A673 (cell line): ENCODE results near the gene MICALL2. TPM values are rescaled to one million over a fixed set of nuclear protein-coding genes. Genes with fewer than 3 reads are reported as not detected.

Experiments
- BruUV-seq: library from RNA; stranded (reverse); fragments of 400-500 nt; replicated peaks from 2 replicates; lab custom pipeline; 2021; lab: Mats Ljungman, UMichigan
- CTCF ChIA-PET: fragments of 300-600 bp; sonication (Branson Sonifier 250); formaldehyde crosslinking; loops from one replicate; lab custom pipeline; 2022; ENCODE audit warnings: antibody characterized with exemption; lab: Charles Lee
- POLR2A ChIA-PET: fragments of 300-600 bp; sonication (Branson Sonifier 250); formaldehyde crosslinking; loops from one replicate; lab custom pipeline; 2022; ENCODE audit warnings: antibody characterized with exemption; ENCODE audit not compliant: low non-redundant PET; lab: Charles Lee
- DNase-seq: peaks from one replicate; pipeline ENCODE4 v3.0.0-alpha.2; 2015; ENCODE audit warnings: low spot score
- H3K27ac ChIP-seq: fragments of 200-600 bp; sonication (generic); 2 replicates; pipeline ENCODE4 v1.5.1; 2016; ENCODE audit warnings: mixed run types, low read depth, mild to moderate bottlenecking, mixed read lengths, antibody characterized with exemption, low read length; ENCODE audit not compliant: poor library complexity, severe bottlenecking
- H3K27me3 ChIP-seq: fragments of 200-600 bp; sonication (generic); replicated peaks from 2 replicates; pipeline ENCODE4 v1.6.1; 2017; ENCODE audit warnings: mixed run types, low read depth, mild to moderate bottlenecking, mixed read lengths, antibody characterized with exemption, low read length; ENCODE audit not compliant: insufficient read depth, poor library complexity
- H3K36me3 ChIP-seq: fragments of 200-600 bp; sonication (generic); 2 replicates; pipeline ENCODE4 v1.6.1; 2016; ENCODE audit warnings: mixed run types, mild to moderate bottlenecking, mixed read lengths, antibody characterized with exemption, low read length; ENCODE audit not compliant: insufficient read depth, poor library complexity, severe bottlenecking
- H3K4me1 ChIP-seq: fragments of 200-600 bp; sonication (generic); 2 replicates; pipeline ENCODE4 v1.6.1; 2017; ENCODE audit warnings: mixed run types, mild to moderate bottlenecking, mixed read lengths, antibody characterized with exemption, low read length; ENCODE audit not compliant: insufficient read depth, poor library complexity, severe bottlenecking
- H3K4me3 ChIP-seq: fragments of 200-600 bp; sonication (generic); 2 replicates; pipeline ENCODE4 v1.5.1; 2016; ENCODE audit warnings: low read depth, mixed run types, mild to moderate bottlenecking, mixed read lengths, low read length; ENCODE audit not compliant: poor library complexity, severe bottlenecking
- H3K9me3 ChIP-seq: fragments of 200-600 bp; sonication (generic); 2 replicates; pipeline ENCODE4 v1.6.1; 2016; ENCODE audit warnings: mixed run types, low read depth, mild to moderate bottlenecking, mixed read lengths, antibody characterized with exemption, low read length; ENCODE audit not compliant: poor library complexity, severe bottlenecking
- CTCF ChIP-seq: fragments of 300-800, 200-600 bp; sonication (generic); conservative IDR thresholded peaks from 2 replicates; pipeline ENCODE4 v1.5.1; 2017; ENCODE audit warnings: low read depth, mild to moderate bottlenecking, antibody characterized with exemption, low read length, moderate library complexity, mixed read lengths
- EZH2 ChIP-seq: fragments of 200-600 bp; sonication (generic); IDR thresholded peaks from 2 replicates; pipeline ENCODE4 v1.6.1; 2017; ENCODE audit warnings: borderline replicate concordance, low read depth, mild to moderate bottlenecking, mixed read lengths, antibody characterized with exemption, low read length; ENCODE audit not compliant: poor library complexity, severe bottlenecking
- intact Hi-C: fragments of 100-400 bp; cut with micrococcal nuclease; formaldehyde crosslinking; loops from one replicate; pipeline ENCODE4 v1.10.0; 2022; ENCODE audit not compliant: unreplicated experiment
- total RNA-seq: library from RNA; stranded (reverse); gene quantifications from 2 replicates; pipeline ENCODE4 v1.2.3, GENCODE V29; 2021

MICALL2 gene
- total RNA-seq, 1 experiment from 2014 or later, result 10.1 TPM

- intact Hi-C loops, result loop anchor here (5.0 kb wide), 1 partner anchor 219 kb away; no protein-coding TSS in a partner anchor
- H3K9me3 ChIP-seq, result no peaks in the 10 kb centered on the region
- H3K27ac ChIP-seq, result no peak overlapping the region
- no peak overlapping the region for H3K4me3 ChIP-seq
- no TSS peak for BruUV-seq
- peaks cover 4% of the 10 kb centered on the region for H3K4me1 ChIP-seq
- no peaks in the 10 kb centered on the region for H3K27me3 ChIP-seq
- CTCF ChIA-PET, result no interaction called here
- no peak for TF ChIP-seq CTCF
- no peak for TF ChIP-seq EZH2
- POLR2A ChIA-PET, result no interaction called here
- H3K36me3 ChIP-seq, result no peaks in the 10 kb centered on the region
- DNase-seq, result no peak
Measured at GRCh38 chr7:1411414-1411813, 47.9 kb downstream of the MICALL2 start.

- no peak for DNase-seq
- H3K36me3 ChIP-seq, result no peaks in the 10 kb centered on the region
- no peaks in the 10 kb centered on the region for H3K27me3 ChIP-seq
- no peak overlapping the region for H3K27ac ChIP-seq
- ChIA-PET CTCF (no interaction called here), POLR2A (no interaction called here)
- no TSS peak for BruUV-seq
- no peak overlapping the region for H3K4me3 ChIP-seq
- intact Hi-C loops, result loop anchor here (5.0 kb wide), 1 partner anchor 219 kb away; no protein-coding TSS in a partner anchor
- H3K9me3 ChIP-seq, result no peaks in the 10 kb centered on the region
- peaks cover 4% of the 10 kb centered on the region for H3K4me1 ChIP-seq
- TF ChIP-seq EZH2 (no peak), CTCF (no peak)
Measured at GRCh38 chr7:1410992-1411391, 48.3 kb downstream of the MICALL2 start.

GRCh38 chr7:1409555-1409954 lies 49.7 kb downstream of the MICALL2 start:
- no peak for DNase-seq
- Histone ChIP-seq H3K36me3 (no peaks in the 10 kb centered on the region), H3K4me3 (no peak overlapping the region), H3K4me1 (peaks cover 10% of the 10 kb centered on the region), H3K27me3 (no peaks in the 10 kb centered on the region), H3K27ac (no peak overlapping the region), H3K9me3 (no peaks in the 10 kb centered on the region)
- ChIA-PET CTCF (no interaction called here), POLR2A (no interaction called here)
- intact Hi-C loops, result no loop called here
- no TSS peak for BruUV-seq
- no peak for TF ChIP-seq EZH2
- no peak for TF ChIP-seq CTCF
